Measurements from ENCODE around the gene LHPP.
"Not testable (repeated sequence)": the region's sequence is repeated elsewhere in the genome, so short reads cannot be mapped to it uniquely, and the experiment has no call there.

Gene LHPP

DNA sequence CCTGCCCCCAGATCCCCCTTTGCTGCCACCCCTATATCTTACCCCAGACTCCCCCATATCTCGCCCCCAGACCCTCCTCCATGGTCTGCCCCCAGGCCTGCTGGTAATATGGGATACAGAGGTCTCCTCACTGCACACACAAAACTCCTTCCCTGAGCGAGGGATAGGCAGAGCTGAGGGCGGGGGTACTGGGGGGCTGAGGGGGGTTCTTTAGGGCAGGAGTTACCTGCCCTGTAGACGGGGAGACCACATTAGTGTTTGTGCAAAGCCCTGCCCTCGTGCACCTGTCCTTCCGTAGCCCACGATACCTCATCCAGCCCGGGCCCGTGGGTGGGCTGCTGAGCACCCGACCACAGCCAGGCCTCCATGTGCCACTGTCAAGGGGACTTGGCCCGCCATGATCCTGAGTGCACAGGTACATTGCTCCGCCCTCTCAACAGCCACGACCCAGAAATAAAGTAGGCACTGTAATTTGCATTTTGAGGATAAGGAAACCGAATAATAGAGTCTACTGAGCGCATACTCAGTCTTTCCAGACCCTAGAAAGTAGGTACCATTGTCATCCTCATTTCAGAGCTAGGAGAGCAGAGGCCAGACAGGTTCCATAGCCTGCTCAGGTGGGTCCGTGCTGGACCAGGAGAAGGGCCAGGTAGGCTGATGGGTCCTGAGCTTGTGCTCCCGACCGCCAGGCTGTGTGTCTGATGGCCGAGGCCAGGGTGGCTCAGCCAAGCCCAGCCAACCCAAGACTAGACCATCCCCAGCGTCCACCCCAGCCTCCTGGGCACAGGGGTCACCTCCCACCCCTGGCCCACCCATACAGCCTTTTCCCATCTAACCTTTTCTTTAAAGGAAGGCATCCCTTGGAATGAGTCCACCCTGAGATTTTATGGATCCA lies 115.2 kb downstream of the LHPP start:
- no peak for DNase-seq

DNA sequence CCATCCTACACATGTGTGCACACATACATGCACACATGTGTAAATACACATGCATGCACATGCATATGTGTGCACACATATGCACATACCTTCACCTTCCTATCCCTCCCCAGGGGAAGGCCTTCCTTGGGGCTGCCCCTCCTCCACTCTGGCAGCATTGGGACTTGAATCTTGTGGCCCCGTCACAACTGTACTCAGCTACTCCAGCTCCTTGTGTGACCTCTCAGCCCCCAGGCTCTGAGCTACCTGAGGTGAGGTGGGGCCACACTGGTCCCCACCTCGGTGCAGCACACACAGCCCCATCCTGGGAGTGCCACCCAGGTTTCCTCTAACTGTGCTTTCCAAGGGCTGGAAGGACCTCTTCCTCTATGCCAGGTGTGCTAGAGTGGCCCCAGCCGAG lies 116.0 kb downstream of the LHPP start:
- no peak for DNase-seq

DNA sequence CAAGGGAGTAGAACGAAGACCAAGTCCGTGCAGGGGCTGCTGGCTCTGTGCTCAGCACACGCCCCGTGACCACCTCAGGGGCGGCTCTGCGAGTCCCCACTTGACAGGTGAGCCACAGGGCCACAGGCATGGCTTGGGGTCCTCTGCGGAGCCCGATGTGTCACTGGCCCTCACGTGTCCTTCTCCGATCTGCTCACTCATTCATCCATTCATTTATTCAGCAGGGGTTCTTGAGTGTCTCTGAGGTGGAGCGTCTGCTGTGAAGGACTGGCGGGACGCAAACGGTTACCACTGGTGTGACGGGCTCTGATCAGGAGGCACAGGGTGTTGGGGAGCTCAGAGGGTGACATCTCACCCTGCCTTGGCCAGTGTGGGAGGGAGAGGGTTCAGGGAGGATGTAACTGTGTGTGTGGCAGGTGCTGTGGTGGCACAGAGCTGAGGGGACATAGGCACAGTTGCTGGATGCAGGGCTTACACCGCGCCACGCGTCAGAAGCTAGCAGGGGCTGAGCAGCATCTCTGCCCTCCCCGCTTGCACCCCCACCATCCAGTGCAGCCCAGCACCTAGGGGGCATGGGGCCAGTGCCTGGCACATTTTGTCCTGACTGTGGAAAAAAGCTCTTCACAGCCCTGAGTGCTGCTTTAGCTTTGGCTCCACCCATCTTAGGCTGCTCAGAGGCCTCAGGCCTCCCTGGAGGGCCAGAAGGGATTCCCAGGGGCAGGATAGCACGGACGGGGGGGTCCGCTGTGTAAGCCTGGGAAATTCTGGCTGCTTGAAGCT lies 116.8 kb downstream of the LHPP start:
- no peak for DNase-seq

DNA sequence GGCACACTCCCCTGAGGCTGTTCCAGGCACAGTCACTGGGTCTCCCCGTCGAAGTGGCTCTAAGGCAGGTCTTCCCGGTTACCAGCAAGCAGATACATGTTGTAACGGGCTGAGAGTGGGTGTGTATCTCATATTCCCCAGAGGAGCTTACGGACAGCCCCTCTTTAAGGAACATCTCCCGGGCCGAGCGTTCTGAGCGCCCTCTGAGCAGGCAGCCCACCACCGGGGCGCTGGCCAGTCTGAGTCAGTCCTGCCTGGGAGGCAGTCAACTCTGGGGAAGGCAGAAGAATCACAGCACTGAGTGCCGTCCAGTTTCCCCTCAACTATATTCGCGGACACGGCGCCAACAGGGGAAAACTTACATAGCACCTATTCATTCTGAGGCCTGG lies 117.4 kb downstream of the LHPP start:
- DNase-seq = no peak

DNA sequence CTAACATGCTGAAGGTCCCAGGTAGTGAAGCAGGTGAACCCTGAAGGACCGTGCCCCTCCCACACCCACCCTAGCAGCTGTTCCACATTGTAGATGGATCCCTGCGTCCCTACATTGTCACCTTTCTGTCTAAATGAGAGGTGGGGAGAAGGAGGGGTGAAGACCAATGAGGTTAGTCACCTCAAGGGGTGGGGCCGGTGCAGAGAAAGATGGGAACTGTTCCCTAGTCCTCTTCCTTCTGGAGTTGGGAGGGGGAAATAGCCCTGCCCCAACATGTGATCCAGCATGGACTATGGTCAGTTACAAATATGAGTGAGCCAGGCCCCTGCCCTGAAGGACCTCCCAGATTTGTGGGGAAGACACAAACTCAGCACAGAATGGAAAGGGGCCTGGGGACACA lies 124.5 kb downstream of the LHPP start:
- no peak for DNase-seq

DNA sequence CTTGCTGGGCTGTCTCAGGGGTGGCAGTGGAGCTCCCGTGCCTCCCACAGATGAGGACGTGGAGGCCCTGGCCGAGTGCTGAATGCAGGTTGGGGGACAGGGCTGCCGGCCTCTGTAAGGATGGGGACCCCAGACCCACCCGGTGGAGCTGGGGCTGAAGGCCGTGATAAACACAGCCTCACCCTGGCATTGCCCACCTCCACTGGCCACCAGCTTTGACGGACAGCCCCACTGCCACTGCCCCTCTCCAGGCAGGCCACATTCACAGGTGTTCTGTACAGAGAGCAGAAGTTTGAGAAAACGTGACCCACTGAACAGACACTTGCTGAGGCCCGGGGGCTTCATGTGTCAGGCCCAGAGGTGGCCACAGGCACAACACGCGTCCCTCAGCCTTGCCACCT lies 126.2 kb downstream of the LHPP start:
- DNase-seq = no peak

DNA sequence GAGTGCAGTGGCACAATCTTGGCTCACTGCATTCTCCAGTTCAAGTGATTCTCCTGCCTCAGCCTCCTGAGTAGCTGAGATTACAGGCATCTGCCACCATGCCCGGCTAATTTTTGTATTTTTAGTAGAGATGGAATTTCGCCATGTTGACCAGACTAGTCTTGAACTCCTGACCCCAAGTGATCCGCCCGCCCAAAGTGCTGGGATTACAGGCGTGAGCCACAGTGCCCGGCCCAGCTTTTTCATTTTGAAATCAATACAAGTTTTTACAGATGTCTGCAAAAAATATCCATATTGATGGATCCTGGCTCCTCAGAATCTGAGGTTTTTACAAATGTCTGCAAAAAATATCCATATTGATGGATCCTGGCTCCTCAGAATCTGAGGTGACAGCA lies 126.7 kb downstream of the LHPP start:
- not testable (repeated sequence) for DNase-seq

DNA sequence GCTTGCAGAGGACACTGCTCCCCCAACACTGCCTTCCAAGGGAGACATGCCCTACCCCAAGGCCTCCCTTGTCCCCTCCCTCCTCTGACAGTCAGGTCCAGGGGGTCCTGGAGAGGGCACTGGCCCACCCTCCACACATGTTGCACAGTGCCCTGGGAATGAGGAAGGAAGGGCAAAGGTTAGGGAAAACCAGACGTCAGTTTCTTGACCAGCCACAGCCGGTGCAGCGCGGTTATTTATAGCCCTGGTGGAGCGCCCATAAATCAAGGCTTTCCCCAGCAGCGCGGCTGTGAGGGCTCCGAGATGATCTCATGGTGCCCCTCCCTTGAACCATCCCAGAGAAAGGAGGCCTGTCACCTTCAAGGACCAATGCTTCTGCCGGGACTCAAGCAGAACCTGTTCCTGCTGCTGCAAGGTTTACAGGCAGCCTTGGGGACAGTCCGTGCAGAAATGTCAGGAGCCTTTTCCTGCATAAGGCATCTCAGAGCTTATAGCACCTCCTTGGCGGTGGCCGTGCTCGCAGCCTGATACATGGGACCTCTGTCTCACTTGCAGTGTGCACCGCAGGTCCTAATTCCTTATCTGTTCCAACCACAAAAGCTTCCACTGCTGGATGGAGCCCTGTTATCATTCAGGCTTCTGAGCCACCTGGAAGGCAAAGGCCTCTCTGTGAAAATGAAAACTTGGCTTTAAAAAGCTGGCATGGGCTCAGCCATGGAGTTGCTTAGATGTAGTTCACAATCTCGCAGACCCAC lies 127.3 kb downstream of the LHPP start:
- DNase-seq = no peak

DNA sequence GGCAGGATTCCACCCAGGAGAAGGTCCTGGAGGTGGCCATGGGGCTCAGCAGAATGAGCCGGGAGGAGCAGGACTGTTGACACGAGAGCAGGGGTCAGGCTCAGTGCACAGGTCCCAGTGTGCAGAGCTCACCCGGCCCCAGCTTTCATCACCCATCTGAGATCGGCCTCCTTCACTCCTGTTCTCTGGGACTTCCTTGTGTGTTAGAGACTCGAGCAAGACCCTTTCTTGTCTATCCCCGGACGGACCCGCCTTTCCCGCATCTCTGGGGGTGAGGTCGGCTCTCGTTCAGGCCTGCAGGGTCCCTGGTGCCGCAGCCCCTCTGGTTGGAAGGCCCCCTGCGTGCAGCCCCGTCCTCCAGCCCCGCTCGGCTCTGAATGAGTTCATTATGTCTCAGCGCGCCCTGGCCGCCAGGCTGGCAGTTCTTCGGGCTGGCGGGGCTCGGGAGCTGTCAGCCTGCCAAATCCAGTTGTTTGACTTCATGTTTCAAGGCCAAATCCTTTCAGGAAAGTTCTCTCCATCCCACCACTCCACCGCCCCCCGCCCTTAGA lies 127.9 kb downstream of the LHPP start:
- DNase-seq = no peak

DNA sequence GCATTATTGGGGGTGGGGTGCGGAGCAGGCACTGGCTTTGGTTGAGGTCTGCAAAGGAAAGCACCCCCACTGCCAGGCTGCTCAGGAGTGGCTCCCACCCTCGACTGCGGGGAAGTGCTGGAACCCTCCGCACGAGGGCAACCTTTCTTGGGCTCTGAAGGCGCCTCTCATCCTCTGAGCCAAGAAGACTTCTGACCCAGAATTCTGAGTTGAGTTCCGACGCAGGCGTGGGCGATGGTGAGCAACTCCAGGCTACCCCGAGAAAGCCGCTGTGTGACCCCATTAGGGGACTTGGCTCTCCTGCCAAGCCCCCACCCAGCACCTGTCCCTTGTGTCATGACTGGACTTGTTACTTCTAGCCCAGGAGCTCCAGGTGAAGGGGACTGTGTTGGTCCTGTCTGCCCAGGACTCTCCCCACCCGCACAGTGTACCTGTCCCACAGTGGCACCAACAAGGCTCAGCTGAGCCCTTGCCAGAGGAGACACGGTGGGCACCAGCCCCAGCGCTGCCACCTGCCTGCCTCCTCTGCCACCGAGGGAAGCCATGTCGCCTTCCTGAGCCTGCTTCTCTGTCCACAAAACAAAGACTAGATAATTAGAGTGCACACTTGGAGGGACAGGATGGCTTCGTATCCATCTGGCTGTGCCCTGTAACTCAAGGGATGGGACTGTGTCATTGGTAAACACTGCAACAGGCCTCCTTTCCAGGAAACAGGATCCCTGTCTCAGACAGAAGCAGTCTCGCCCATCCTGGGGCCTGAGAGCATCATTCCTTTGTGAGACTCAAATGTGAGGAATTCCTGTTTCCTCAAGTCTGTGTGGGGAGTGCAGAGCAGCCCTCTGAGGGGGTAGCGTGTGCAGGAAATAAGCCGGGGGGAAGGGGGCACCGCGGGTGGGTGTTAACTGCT lies 128.8 kb downstream of the LHPP start:
- DNase-seq = no peak

DNA sequence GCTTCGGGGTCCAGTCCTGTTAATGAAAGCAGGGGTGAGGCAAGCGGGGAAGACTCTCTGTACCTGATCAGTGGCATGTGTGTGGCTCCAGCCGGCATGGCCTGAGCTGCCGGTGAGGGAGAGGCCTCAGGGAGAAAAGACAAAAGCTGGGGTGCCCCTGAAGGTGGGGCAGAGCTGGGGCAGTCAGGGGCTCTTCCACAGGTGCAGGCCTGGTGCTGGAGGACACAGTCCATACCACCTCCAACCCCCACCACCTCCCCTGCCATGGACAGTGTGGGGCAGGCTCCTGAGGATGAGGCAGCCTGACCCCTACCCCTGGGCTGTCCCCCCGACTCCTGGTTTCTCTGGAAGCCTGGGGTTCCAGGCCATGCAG lies 129.5 kb downstream of the LHPP start:
- DNase-seq = no peak

DNA sequence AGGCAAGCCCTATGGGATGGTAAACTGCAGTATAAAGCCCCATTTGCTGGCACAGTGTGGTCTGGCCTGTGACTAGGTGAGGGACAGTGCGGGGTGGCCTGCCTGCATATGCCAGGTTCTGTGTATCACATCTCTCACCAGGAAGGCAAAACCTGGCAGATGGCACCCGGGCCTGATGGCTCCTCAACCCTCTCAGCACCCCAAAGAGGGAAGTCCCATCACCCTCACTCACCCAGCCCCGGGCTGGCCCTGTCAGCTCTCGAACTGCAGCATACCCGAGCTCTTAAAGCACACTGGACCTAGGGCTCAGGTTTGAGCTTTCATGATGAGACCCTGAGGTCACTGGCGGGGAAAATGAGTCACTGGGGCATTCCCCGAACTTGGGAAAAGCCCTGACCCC lies 130.5 kb downstream of the LHPP start:
- DNase-seq = no peak

DNA sequence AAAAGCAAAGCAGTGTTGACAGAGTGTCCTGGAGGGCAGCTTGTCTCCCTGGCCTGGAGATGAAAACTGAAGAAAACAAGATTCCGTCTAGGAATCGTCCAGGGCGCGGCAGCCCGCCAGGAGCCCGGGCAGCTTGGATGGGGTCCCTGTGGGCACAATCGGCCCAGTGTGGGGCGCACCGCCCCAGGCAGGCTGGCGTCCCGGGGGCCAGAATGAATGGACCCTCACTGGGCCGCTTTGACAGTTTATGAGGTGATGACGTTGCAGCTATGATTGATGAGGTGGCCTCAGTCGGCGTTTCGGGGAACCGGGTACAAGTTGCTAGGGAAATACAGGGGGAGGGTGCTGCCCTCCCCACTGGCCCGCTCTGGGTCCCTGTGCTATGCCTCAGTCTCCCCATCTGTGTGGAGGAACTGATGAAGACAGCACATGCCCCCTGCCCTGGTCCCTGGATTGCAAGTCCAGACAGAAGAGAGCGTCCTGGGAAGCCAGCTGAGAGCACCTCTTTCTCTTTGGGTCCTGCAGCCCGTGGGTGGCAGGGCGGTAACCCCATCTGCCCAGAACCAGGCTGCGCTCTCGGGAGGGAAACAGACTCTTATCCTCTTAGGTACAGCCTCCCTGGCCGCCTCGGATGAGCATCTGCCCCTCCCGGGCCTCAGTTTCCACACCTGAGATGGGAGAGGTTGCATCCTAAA lies 131.3 kb downstream of the LHPP start:
- no peak for DNase-seq

DNA sequence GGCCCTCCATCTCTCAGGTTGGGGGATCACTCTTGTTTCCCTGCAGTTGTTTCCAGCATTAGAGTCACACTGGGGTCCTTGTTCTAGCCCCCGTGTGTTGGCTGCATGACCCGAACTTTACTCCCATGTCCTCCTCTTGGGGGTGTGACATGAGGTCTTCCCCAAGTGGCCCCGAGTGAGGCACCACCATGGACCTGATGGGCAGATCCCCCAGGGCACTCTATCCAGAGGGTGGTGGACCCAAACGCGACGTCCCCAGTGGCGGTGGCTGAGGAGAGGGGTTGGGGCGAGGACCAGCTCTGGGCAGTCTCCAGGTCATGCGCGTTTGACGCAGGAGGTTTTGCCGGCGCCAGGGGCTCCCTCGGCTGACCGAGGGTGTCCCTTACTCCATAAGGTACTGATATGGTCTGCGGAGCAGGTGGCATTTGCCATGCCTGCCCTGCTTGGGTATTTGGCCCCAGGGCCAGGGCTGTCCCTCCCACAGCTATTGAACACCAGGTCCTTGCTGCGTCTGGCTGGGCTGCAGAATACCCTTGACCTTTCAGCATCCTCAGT lies 131.9 kb downstream of the LHPP start:
- no peak for DNase-seq

DNA sequence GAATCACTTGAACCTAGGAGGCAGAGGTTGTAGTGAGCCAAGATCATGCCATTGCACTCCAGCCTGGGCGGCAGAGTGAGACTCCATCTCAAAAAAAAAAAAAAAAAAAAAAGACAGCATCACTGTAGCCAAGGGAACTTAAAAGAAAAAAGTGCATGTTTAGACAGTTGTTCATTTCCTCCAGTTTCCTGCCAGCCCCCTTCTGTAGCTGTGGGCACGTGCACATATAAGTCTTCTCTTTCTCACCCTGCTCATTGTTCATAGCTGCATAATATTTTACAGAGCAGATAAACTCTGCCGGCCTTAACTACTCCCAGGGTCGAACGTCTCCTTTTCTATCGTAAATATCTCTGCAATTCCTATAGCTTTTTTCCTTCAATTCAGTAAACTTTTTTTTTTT lies 132.6 kb downstream of the LHPP start:
- no peak for DNase-seq

DNA sequence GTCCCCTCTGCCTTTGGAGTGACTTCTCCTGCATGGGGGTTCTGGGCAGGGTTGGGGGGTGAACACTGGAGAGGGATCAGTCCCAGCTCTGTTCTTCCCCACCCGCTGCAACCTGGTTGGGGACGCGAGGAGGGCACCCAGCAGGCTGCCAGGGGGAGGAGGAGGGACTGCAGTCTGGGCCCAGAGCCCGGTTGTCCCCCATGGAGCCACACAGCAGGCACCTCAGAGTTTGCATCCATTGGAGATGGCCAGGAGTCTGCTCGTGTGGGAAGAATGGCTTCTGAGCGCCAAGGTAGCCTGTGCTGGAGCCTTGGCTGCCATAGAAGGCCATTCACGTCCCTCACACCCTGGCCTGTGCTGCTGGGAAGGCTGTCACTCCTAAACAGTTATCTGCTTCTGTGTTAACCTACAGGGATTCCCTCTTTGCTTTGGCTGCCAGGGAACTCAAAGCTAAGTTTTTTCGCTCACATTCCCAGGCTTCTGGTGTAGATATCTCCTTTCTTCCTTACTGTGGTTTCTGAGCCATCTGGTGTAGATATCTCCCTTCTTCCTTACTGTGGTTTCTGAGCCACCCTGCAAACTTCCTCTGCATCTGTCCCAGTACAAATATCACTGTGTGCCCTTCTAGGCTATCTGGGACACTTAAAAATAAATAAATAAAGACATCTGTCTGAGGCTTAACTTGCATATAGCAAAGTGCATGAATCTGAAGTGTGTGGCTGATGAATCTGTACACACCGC lies 133.7 kb downstream of the LHPP start:
- no peak for DNase-seq

DNA sequence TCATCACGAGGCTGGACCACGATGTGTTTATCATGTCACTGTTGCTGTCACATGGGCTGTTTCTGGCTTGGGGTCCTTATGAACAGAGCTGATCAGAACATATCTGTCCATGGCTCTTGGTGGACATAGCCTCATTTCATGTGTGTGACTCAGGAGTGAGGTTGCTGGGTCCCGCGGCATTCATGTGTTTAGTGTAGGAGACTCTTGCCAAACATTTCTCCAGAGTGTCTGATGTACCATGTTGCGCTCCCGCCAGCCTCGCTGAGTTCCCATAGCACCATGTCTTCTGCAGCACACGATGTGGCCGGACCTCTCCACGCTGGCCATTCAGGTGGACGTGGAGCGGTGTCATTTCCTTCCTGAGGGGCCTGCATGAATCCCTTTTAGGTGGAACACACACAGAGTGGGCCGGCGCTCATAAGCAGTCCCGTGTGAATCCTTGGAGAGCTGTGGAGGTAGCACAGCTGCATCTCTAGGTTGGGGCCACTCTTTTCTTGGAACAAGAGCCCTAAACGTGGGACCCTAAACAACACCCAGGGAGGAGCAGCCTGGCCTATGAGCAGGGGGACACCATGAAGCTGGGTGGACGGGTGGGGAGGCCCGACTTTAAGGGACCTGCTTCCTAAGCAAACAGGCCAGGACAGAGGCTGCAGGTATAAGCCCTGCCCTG lies 134.6 kb downstream of the LHPP start:
- no peak for DNase-seq

DNA sequence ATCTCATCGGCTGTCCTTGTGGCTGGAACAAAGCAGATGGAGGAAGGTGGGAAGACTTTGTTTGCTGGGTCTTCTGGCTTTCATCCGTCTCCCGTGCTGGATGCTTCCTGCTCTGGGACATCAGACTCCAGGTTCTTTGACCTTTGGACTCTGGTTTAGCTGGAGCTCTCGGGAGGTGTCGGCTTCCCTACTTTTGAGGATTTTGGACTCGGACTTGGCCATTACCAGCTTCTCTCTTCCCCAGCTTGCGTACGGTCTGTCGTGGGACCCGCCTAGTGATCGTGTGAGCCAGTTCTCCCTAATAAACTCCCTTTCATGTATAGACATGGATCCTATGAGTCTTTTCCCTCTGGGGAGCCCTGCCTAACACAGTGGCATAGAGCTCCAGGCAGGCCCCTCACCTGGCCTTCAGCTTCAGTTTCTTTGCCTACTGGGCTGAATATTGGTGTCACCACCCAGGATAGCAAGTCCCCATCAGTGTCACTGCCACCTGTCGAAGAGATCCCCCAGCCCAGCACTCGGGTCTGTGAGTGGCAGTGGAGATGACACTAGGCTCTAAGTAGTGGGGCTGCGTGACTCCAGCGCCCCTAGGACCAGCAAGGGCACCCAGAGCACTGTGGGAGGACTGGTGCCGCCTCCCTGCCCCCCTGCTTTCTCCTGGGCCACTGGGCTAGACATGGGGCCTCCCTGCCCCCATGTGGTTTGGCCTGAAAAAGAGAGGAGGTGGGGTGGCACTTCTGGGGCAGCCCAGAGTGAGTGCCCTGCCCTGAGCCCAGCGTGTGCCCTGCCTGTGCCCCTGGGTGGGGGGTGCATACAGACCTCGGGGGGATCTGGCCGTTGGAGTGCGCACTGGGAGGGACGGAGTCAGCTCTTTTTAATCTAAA lies 135.6 kb downstream of the LHPP start:
- no peak for DNase-seq

DNA sequence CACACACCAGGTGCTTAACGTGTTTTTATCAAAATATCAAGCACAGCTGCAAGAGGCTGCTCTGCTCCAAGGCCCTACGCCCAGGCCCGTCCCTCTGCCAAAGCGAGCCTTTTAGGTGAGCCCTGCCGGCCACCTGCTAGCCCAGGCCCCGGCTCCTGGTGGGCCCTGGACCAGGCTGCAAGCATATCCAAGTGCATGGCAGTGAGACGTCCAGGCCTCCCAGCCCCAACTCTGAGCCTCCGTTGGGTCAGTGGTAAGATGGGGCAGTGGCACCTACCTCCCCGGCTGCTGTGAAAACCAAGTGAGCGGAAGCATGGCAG lies 136.2 kb downstream of the LHPP start:
- no peak for DNase-seq
